Kidney (tissue), 14 donors: ENCODE measurements around the gene SLC2A1. TPM values are rescaled to one million over a fixed set of nuclear protein-coding genes. Genes with fewer than 3 reads are reported as not detected.

Experiments used
- DNase-seq, 5 donors: peaks; one replicate each; pipeline ENCODE4 v3.0.0-alpha.2; 2013 to 2020
- FAIRE-seq: peaks from 2 replicates; lab custom pipeline; 2012; peaks lifted over from hg19 to GRCh38; lab: Jason Lieb, UNC
- H3K27ac ChIP-seq, 2 donors: one replicate each; pipeline ENCODE4 v1.7.0; 2013; ENCODE audit warnings: low read depth in 2 of 2, low read length in 2 of 2, inconsistent platforms in 1 of 2
- H3K27me3 ChIP-seq: one replicate; pipeline ENCODE4 v1.7.1; 2013; ENCODE audit warnings: low read length, inconsistent platforms; ENCODE audit not compliant: control insufficient read depth, insufficient read depth
- H3K36me3 ChIP-seq, 3 donors: one replicate each; pipeline versions ENCODE4 v1.7.0 to v1.7.1; 2013; ENCODE audit warnings: low read length in 3 of 3, control low read depth in 1 of 3, inconsistent platforms in 1 of 3; ENCODE audit not compliant: insufficient read depth in 3 of 3, control insufficient read depth in 2 of 3
- H3K4me1 ChIP-seq, 3 donors: one replicate each; pipeline versions ENCODE4 v1.7.0 to v1.7.1; 2013; ENCODE audit warnings: low read length in 3 of 3, inconsistent platforms in 1 of 3, low read depth in 1 of 3; ENCODE audit not compliant: control insufficient read depth in 2 of 3, insufficient read depth in 2 of 3
- H3K4me3 ChIP-seq, 3 donors: one replicate each; pipeline versions ENCODE4 v1.7.0 to v1.8.1; 2013; ENCODE audit warnings: low read length in 3 of 3, control low read depth in 1 of 3, inconsistent platforms in 1 of 3
- H3K9ac ChIP-seq, 3 donors: one replicate each; pipeline versions ENCODE4 v1.7.0 to v1.7.1; 2013; ENCODE audit warnings: low read length in 3 of 3, control low read depth in 1 of 3, inconsistent platforms in 1 of 3
- H3K9me3 ChIP-seq, 3 donors: one replicate each; pipeline versions ENCODE4 v1.7.0 to v1.7.1; 2013; ENCODE audit warnings: low read length in 3 of 3, control low read depth in 1 of 3, inconsistent platforms in 1 of 3; ENCODE audit not compliant: control insufficient read depth in 2 of 3, insufficient read depth in 1 of 3
- intact Hi-C: fragments of 100-400 bp; cut with DNase I; formaldehyde crosslinking; loops from one replicate; pipeline ENCODE4 v1.11.1; 2022
- polyA plus RNA-seq: library from polyadenylated mRNA; stranded (reverse); fragments of 350-450 nt; fragmentation: Illumina TruSeq; extraction: RNeasy Lipid Tissue Mini Kit (QIAGEN cat#74804); gene quantifications from one replicate; pipeline ENCODE4 v1.2.3, GENCODE V29; 2014; ENCODE audit warnings: low read depth, low replicate concordance; ENCODE audit not compliant: insufficient read depth
- total RNA-seq: library from RNA; stranded (reverse); fragmentation: NEBNext Ultra II Directional; extraction: Animal tissue kit (Norgen Biotek cat#: 25700); gene quantifications from one replicate; pipeline ENCODE4 v1.2.1, GENCODE V29; 2021
- TF ChIP-seq, protein P1 (sequence below): IDR thresholded peaks from 3 replicates; pipeline ENCODE4 v1.5.1; 2012; ENCODE audit warnings: mild to moderate bottlenecking, moderate library complexity, borderline replicate concordance; ENCODE audit not compliant: insufficient read depth; ENCODE audit errors: extremely low read depth
- donor health status: control.
- donor health status: control.
- donor health status: control.
- donor health status: control.
- donor health status: control.
- donor health status: DM: yes; HTN: yes; CAD: no.
- donor health status: Normal renal cell carcinoma (clear cell type).

Gene SLC2A1
- total and polyA plus RNA-seq, 2 donors from 2014 or later, result 28.6 to 55.9 TPM

DNA sequence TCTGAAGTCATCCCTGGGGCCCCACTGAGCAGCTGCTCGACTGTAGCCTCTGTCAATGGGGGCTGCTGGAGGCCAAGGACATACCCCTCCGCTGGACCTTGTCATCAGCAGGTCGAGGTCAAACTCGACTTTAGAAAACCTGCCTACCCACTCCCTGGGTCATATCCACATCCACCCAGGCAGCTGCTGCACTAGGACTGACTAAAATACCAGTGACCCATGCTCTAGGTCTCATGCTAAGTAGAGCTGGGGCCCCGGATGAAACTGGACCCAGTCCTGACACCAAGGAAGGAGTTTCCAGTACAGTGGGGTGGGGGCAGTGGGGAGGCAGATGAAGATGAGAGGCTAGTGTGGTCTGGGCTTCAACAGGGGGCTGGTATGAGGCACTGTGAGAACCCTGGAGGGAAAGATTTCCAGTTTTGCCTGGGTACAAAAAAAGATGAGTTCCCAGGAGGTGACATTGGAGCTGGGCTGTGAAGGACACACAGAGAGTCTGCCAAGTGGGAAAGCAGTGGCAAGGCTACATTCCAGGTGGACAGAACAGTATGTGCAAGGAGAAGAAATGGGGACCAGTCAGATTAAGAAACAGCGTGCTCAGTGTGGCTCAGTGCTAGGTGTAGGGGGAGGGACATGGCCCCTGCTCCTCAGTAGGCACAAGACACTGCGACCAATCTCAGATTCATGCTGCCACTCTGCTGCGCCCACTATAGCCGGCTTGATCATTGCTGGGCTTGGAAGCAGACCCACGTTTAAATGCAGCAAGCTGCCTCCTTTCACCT is 12.4 kb downstream of the SLC2A1 start:
- Histone ChIP-seq H3K9me3 (no peaks in the 10 kb centered on the region), H3K4me1 (peaks cover 0 to 69% (median 47%) of the 10 kb centered on the region in 3 donors), H3K27ac (peak overlapping the region; percentile 62 to 63), H3K9ac (peak overlapping the region in 2 of 3 donors; percentile 20 to 37), H3K36me3 (no peaks in the 10 kb centered on the region), H3K4me3 (no peak overlapping the region), H3K27me3 (no peaks in the 10 kb centered on the region)
- DNase-seq (peak in 1 of 5 donors; percentile 27), FAIRE-seq (no peak)
- TF ChIP-seq, protein P1, sequence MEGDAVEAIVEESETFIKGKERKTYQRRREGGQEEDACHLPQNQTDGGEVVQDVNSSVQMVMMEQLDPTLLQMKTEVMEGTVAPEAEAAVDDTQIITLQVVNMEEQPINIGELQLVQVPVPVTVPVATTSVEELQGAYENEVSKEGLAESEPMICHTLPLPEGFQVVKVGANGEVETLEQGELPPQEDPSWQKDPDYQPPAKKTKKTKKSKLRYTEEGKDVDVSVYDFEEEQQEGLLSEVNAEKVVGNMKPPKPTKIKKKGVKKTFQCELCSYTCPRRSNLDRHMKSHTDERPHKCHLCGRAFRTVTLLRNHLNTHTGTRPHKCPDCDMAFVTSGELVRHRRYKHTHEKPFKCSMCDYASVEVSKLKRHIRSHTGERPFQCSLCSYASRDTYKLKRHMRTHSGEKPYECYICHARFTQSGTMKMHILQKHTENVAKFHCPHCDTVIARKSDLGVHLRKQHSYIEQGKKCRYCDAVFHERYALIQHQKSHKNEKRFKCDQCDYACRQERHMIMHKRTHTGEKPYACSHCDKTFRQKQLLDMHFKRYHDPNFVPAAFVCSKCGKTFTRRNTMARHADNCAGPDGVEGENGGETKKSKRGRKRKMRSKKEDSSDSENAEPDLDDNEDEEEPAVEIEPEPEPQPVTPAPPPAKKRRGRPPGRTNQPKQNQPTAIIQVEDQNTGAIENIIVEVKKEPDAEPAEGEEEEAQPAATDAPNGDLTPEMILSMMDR, result no peak
- intact Hi-C loops, result no loop called here

DNA sequence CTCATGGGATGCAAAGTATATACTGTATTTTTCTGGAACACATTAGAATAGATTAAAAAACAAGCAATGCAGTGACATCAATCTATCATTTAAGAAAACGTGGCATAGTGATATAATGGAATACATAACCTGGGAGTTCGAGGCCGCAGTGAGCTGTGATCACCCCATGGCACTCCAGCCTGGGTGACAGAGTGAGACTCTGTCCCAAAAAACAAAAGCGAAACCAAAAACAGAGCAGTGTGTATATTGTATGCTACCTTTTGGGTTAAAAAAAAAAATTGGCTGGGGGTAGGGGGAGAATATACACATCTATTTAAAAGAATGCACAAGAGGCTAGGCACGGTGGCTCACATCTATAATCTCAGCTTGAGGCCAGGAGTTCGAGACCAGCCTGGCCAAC is 13.5 kb downstream of the SLC2A1 start:
- FAIRE-seq (no peak), DNase-seq (no peak)
- Histone ChIP-seq H3K36me3 (no peaks in the 10 kb centered on the region), H3K9me3 (no peaks in the 10 kb centered on the region), H3K27me3 (no peaks in the 10 kb centered on the region), H3K4me1 (peaks cover 0 to 66% (median 54%) of the 10 kb centered on the region in 3 donors), H3K27ac (peak overlapping the region in 1 of 2 donors; percentile 78), H3K4me3 (no peak overlapping the region), H3K9ac (no peak overlapping the region)
- intact Hi-C loops, result no loop called here
- TF ChIP-seq, protein P1, result no peak

DNA sequence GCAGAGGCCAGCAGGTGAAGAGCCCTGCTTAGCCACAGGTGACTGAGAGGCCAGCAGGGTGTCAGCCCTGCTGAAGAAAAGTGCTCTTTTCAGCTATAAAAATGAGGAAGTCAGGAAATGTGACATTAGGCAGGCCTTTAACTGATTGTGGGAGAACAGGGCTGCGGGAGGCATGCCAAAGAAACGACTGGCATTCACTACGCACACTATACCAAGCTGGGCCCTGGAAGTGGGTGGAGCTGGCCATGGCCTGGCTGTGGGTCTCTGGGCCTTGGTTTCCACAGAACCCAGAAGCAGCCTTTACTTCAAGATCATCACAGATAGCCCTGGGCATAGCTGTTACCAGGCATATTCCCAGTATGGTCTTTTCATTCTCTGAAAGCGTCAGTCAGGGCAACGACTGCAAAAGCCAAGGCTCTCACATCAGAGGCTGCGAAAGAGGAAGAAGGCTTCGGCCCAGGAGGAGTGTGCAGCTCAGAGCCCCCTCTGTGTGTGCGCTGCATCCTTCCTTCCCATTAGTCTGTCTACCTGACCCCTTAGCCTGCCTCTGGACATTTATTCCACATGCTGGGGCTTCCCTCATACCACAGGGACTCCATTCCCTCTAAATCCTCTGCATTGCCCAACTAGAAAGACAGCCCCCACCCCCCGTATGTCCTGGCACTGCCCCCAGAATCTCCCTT is 14.3 kb downstream of the SLC2A1 start:
- Histone ChIP-seq H3K9me3 (no peaks in the 10 kb centered on the region), H3K4me3 (no peak overlapping the region), H3K4me1 (peaks cover 0 to 58% (median 52%) of the 10 kb centered on the region in 3 donors), H3K9ac (peak overlapping the region in 1 of 3 donors; percentile 9), H3K36me3 (no peaks in the 10 kb centered on the region), H3K27me3 (no peaks in the 10 kb centered on the region), H3K27ac (peak overlapping the region; percentile 72 to 78)
- peak in 1 of 5 donors; percentile 73 for DNase-seq
- TF ChIP-seq, protein P1, result no peak
- intact Hi-C loops, result no loop called here
- no peak for FAIRE-seq
